GM21576 (cell line): ENCODE data around the gene ARHGAP23.
"Not testable (repeated sequence)": the region's sequence is repeated elsewhere in the genome, so short reads cannot be mapped to it uniquely, and the experiment has no call there.

ENCODE experiments used
- ATAC-seq: cut with Tn5 transposase; IDR thresholded peaks from one replicate; pipeline ENCODE4 v1.9.1; 2021; ENCODE audit warnings: mild to moderate bottlenecking, moderate library complexity; ENCODE audit not compliant: unreplicated experiment

ARHGAP23 gene

DNA sequence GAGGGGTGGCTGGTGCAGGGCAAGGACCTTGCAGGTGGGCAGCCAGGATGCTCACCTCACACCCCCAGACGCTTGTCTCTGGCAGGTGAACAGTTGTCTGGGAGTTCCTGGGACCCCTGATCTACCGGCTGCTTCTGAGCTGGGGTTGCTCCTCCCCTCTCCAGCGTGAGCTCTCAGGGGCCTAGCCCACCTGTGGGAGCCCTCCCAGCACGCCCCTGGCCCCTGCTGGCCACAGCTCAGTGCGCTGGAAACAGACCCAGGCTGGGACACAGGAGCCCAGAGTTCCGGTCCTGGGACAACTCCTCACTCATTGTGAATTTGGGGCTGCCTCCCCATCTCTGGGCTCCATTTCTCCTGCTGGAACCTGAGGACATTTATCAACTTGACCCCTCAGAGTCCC is 30.3 kb downstream of the ARHGAP23 start:
- no peak for ATAC-seq

GRCh38 chr17:38459567-38459966 is 31.3 kb downstream of the ARHGAP23 start:
- ATAC-seq, result no peak

DNA sequence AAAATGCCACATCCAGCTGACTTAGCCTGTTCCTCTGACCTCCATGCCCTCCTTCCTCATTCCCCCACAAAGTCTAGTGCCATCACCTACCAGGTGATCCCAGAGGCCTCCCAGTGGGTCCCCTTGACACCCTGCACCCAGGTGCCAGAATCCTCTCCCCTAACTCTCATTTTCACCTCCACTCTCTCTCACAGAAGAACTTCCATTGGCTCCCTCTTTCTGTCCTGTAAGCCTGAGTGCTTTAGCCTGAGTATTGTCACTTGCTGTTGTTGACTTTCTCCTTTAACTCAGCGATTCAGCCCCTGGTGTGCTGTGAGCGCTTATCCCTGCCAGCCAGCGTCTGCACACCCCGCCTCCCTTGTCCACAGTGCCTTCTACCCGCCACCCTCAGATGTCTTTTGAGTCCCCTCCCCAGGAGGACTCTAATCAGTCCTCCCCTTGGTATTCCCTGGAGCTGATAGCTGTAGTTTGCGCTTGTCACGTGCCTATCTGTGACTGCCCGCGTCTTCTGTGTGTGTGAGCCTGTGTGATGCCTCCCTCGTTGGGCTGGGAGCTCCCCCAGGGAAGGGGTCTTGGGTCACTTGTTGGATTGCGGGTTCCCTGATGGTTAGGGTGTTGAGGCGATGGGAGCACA is 31.9 kb downstream of the ARHGAP23 start:
- ATAC-seq, result no peak

GRCh38 chr17:38460716-38461630 is 32.7 kb downstream of the ARHGAP23 start:
- no peak for ATAC-seq

DNA sequence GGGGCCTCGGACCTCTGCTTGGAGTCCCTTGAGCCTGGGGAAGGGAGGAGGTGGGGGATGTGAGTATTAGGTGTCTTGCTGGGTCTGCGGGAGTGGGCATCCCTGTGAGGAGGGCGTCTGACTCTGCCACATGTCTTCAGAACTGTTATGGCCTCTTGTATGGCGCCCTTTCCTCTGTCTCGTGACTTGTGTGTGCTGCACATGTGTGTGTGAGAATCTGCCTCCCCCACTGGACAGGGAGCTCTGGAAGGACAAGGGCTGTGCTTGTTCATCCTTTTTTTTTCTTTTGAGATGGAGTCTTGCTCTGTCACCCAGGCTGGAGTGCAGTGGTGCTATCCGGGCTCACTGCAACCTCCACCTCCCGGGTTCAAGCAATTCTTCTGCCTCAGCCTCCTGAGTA is 33.4 kb downstream of the ARHGAP23 start:
- ATAC-seq, result no peak

- no peak for ATAC-seq
Measured at GRCh38 chr17:38463451-38463858, 35.2 kb downstream of the ARHGAP23 start.

- ATAC-seq, result no peak
Measured at GRCh38 chr17:38464251-38464722, 36.0 kb downstream of the ARHGAP23 start.

DNA sequence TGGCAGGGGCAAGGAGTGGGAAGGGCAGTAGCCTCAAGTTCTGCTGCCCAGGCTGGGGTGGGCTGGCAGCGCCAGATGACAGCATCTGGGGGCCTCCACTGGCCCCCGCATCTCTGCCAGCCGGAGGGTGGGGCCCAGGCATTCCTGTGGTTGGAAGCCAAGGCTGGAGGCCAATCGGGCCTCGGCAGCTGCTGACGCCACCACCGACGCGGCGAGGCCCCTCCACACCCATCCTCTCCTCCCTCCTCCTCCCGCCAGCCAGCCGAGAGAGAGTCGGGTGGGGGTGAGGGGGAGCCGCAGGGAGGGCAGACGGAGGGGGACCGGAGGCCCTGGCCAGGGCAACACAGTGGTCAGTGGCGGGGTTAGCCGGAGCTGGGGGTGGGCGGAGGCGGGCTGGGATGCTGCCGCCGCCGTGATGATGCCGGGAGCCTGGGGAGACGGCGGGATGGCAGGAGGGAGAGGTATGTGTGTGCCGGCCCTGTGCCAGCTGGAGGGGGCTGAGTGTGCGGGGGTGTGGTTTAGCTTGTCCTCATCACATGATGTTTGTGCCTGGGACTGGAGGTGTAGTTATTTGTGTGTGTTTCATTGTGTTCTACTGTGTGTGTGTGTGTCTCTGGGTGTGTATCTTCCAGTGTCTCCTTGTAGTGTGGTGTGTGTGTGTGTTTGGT is 36.6 kb downstream of the ARHGAP23 start:
- ATAC-seq, result no peak

DNA sequence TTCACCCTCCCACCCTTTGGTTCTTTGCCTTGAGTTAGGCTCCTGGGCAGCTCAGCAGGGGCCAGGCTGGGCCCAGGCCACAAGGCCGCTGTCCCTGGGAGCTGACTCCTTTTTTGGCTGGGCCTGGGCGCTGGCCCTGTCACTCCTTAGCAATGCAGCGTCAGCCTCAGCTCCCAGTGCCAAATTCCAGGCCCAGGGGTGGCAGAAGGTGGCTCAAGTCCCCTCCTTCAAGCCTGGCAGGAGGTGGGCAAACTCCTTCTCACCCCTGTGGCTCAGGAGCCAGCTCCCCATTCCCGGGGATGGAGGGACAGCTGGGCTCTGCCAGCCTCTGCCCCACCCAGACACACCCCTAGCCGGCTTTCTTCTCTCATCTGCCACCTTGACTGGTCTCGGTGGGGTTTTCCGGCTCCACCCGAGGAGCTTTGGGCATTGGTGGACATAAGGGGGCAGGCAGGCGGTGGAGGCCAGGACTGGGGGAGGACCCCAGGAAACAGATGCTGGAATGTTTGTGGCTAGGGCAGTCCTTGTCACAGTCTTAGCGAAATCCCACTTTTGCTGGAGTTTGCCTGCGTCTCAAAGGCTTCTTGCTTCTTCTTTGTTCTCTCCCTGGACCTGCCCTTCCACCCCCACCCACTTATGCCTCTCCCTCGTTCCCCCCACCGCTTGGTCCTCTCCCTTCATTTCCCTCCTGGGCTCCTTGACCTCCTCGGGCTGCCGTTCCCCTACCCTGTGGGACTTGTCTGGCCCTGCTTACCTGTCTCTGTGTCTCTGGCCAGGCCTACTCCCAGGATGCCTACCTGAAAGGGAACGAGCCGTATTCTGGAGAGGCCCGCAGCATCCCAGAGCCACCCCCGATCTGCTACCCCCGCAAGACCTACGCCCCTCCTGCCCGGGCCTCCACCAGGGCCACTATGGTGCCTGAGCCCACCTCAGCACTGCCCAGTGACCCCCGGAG is 37.4 kb downstream of the ARHGAP23 start:
- no peak for ATAC-seq

GRCh38 chr17:38466346-38467315 is 38.4 kb downstream of the ARHGAP23 start:
- no peak for ATAC-seq

- no peak for ATAC-seq
Measured at GRCh38 chr17:38467491-38467890, 39.2 kb downstream of the ARHGAP23 start.

GRCh38 chr17:38469875-38470274 is 41.6 kb downstream of the ARHGAP23 start:
- ATAC-seq, result no peak

DNA sequence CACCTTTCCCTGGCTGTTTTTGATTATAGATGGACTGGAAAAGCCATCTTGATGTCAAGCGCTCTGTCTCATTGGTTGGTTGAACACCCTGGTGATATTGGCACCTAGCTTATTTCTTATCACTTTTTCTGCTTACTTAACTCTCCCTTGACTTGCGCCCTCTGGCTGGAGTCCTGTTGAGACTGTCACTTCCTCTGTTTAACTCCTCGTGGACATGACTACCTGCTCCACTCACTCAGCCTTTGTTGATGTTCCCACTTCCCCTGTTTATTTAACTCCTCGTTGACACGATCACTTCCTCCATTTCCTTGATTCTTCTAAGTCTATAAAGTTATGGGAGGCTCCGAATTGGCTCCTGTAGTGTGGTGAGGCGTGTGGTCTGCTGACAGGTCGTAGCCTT is 43.0 kb downstream of the ARHGAP23 start:
- ATAC-seq, result not testable (repeated sequence)

GRCh38 chr17:38474666-38475065 is 46.4 kb downstream of the ARHGAP23 start:
- not testable (repeated sequence) for ATAC-seq

GRCh38 chr17:38476549-38476948 is 48.3 kb downstream of the ARHGAP23 start:
- ATAC-seq, result no peak

DNA sequence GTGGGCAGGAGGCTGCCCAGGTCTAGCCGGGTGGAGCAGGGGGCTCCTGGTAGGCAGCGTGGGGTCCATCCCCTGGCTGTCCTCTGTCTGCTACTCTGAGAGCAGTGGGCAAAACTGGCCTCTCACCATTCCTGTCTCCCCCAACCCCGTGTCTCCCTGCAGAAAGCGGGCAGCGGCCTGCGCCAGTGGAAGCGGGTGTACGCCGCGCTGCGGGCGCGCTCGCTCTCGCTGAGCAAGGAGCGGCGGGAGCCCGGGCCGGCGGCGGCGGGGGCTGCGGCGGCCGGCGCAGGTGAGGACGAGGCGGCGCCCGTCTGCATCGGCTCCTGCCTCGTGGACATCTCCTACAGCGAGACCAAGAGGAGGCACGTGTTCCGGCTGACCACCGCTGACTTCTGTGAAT is 49.2 kb downstream of the ARHGAP23 start:
- not testable (repeated sequence) for ATAC-seq

DNA sequence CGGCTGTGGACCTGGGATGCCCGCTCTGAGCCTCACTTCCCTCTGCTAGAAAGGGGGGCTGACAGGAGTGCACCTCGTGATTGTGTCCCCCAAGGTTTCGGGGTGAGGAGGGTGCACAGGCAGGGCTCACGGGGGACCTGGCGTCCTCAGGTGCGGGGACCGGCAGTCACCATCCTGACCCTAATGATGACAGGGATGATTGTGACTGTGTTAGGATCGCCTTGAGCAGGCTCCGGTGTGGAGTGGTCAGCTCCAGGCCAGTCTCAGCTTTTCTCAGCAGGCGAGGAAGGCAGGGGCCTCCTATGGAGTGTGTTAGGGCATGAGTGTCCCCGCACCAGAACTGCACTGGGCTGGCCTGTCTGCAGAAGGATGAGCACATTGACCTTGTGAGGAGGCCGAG is 49.7 kb downstream of the ARHGAP23 start:
- not testable (repeated sequence) for ATAC-seq

DNA sequence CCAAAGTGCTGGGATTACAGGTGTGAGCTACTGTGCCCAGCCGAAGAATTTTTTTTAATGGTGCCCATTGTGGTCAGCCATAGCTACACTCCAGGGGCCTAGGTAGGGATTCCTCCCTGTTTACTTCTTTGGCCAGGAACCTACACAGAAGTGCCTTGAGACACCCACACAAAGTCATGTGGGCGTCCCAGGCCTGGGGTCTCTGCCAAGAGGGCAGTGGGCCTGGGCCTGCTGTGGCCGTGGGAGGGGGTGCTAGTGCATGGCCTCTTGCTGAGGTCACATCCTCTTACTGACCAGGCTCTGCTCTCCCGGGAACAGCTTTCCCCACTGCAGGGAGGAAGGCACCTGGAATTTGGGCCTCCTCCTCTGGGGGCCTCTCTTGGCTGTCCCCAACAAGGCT is 50.4 kb downstream of the ARHGAP23 start:
- not testable (repeated sequence) for ATAC-seq

GRCh38 chr17:38482039-38482699 is 53.9 kb downstream of the ARHGAP23 start:
- not testable (repeated sequence) for ATAC-seq
